Frontal cortex (tissue), 4 donors: ENCODE measurements around the gene ANKRD63. TPM values are rescaled to one million over a fixed set of nuclear protein-coding genes. Genes with fewer than 3 reads are reported as not detected.

Experiments used
- DNase-seq, 2 donors: peaks; one replicate each; pipeline ENCODE4 v3.0.0; 2012; ENCODE audit warnings: low spot score in 2 of 2
- FAIRE-seq: peaks from 2 replicates; lab custom pipeline; 2012; peaks lifted over from hg19 to GRCh38; lab: Jason Lieb, UNC
- total RNA-seq: library from RNA; depleted of rRNA; stranded (reverse); fragments of >200 nt; gene quantifications from one replicate; pipeline ENCODE4 v1.2.3, GENCODE V29; 2014
- donor health status: control.
- donor health status: control.
- donor health status: control.

Gene ANKRD63
- total RNA-seq, 1 donor from 2014 or later = 2.0 TPM

DNA sequence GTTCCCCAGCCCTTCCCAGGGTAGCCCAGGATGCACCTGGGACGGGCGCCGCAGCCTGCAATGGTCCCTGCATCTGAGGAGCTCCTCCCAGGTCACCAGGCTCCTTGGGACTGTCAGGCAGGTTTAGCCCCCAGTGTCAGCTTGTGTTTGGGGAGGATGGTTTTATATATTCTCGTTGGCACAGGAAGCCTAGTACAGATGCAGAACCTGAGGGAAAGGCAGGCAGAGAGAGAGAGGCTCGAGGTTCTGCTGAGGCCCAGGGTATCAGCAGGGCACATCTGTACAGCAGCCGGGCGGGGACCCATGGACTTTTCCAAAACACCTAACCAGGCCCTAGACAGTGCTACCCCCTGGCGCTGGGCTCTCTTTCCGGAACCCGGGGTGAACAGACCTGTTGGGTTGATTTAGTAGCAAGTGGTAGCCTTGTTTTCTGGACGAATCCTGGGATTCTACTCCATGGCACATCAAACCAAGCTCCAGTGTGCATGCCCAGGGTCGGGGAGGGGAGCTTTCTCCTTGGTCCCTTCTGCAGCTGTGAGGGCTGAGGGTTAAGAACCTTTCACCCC is 35.4 kb downstream of the ANKRD63 start:
- DNase-seq (no peak), FAIRE-seq (no peak)

DNA sequence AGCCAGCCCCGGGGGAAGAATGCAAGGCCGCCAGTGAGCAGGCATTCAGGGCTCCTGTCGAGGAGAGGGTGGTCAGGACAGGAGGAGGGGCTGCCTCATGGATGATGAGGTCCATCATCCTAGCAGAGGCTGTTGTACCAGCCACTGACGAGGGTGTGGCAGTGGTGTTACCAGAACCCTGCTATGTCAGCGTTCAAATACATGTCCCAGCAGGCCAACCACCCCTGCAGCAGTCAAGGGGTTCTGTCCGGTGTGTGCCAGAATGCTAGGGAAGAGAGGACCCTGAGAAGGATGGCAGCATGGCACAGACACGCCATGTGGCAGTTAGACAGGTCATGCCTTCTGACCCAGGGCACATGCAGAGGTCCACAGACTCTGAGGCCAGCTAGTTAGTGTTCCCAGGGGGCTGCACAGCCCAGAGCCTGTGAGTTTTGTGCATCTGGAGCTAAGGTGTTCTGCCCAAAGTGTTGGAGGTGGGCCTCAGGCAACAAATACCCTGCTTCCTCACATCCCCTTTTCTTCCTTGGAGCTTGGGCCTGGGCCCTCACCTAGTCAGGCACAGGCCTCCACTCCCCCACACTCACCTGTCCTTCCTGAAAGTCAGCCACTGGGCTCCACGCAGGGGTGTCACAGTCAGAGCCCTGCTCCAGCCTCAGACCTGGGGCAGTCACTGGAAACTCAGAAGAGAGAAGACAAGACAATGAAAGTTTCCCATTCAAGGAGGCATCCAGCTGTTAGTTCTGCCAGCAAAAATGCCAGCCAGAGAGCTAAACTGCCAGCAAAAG is 36.2 kb downstream of the ANKRD63 start:
- FAIRE-seq (no peak), DNase-seq (no peak)

DNA sequence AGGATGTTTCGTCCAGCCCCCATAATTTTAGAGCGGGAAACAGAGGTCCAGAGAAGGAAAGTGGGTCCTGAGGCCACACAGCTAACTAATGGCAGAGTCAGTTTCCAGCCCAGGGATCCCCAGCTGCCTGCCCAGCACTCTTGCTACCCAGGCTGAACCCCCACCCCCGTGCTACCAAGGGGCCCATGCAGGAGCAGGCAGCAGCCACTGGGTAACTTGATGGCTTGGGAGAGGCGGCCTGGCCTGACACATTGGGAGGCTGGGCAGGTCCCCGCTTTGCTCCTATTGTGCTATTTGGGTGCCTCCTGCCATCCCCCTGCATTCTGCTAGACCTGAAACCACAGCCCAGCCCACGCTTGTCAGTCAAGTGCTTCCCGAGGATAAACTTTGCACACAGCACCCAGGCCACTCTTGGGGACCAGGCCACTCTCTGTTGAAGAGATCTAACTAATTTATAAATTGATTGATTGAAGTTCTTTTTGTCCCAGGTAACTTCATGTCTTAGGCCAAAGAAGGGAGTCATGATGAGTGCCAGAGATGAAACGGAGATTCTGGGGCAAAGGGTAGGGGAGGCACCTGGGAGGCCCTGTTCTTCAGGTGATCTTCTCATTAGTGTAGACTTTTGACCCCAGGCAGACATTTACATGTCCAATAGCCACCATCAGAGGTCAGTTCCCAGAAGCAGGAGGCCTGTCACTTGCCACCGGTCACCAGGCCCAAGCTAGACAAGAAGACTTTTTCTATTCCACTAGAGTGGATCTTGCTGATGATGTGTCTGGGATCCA is 37.0 kb downstream of the ANKRD63 start:
- no peak for FAIRE-seq
- DNase-seq = no peak

DNA sequence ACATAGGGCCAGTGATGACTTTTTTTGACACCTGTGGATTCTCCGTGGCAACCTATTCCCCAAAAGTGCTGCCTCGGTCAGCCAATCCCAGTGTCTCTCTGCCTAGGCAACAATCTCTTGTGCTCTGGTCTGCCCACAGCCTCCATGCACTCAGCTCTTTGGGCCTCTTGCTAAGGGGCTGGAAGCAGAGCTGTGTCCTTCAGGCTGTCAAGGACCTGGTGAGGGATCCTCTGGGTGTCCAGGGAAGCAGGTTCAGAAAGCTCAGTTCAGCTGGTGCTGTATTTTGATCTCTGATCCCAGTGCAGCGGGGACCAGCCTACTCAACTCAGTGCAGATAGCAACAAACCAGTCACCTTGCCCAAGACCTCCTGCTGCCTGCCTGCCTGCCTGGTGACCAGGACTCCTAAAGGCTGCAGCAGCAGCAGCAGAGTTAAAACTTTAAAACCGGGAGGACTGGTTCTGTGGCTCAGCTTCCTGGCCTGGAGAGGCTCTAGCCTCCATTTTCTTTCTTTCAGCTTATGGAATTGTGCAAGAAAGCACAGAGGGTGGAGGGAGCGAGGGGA is 37.8 kb downstream of the ANKRD63 start:
- no peak for DNase-seq
- FAIRE-seq = no peak

DNA sequence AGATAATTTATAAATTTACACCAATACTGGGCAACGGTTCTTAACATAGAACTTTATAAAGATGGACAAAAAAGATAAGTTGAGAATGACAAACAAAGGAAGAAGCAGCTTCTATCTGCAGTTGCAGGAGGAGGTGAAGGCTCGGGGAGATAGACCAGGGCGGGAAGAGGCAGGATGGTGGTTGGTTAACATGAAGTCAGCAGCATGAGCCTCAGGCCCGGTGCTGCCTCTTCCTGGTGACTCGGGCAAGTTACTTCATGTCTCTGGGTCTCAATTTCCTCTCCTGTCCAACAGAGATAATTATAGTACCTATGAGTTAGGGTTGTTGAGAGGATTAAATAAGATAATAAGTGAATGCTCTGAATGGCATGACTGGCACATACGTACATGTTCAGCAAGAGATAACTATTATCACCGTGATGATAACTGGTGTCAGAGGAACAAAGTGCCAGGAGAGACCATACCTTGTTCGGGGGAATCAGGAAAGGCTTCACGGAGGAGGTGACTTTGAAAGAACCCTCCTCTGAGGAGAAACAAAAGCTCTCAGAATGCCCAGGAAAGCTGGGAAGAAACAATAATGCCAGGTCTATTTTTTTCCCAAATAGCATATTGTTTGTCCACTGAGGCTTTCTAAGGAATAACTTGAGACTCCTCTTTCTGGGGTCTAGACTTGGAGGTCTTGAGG is 39.6 kb downstream of the ANKRD63 start:
- DNase-seq (no peak), FAIRE-seq (no peak)

DNA sequence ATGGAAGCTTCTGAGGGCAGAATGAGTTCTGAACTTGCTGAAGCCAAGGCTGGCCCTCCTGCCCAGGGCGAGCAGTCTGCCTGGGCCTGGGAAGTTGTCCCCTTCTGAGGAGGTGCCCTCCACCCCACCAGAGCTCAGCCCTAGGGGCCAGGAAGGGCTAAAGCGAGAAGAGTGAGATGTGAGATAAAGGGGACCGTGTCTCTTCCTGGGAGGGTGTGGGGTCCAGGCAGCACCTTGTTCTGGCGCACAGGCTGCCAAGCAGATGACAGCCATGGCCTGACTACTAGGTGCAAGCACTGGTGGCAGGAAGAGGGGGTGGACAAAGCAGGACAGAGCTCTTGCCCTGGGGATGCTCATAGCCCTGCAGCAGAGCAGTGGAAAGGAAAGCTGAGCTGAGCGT is 40.3 kb downstream of the ANKRD63 start:
- no peak for DNase-seq
- no peak for FAIRE-seq

DNA sequence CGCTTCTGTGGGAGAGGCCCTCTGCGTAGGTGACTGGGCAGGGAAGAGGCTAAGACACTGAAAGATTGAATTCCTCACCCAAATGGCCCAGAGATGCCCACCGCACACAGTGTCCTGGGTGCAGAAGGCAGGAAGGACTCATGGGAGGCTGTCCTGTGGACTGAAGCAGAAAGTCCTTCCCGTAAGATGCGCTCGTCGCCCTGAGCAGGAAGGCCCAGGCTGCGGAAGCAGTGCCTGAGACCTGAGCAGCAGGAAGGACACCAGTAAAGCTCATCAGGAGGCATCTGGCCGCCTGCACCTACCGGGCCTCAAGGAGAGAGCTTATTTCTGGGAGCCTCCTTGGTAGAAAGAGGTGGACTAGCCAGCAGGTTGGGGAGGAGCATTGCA is 40.7 kb downstream of the ANKRD63 start:
- FAIRE-seq (no peak), DNase-seq (no peak)

DNA sequence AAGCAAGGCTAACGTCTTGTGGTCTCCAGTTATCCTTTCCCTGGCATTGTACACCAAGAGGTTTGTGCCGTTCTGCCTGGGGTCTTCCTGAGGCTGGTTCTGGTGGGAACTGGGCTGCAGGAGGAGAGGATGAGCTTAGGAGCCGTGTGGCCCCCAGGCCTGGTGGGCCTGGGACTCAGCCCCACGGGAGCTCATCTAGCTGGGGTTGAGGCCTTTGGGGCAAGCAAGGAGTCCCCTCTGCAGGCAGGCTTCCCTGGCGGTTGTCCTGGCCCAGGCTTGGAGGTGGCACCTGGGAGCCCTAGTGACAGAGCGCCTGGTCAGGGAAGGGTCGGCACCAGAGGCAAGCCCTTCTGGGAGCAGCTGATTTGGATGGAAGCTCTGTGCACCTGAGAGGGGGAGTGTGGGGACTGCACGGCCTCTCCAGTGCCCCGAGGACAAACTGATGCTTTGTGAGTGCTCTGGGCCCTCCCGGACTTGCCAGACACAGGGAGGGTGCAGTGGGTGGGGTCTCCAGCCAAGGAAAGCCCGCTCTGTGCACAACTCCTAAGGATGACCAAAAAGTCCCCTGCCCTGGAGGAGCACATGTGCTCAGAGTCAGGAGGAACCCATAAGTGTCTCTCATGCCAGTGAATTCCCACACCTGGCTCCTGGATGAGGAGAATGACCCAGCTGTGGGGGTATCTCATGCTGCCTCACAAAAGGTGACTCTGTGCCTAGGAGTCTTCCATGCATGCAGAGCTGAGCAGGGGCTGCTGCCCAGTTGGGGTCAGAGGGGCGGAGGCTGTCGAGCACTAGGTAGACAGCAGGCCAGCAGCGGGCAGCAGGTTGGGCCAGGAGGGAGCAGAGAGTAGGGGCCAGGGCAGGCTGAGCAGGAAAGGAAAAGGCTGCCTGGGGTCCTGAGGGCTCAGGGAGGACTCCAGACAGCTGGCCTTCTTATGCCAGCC is 41.3 kb downstream of the ANKRD63 start:
- DNase-seq = no peak
- FAIRE-seq = no peak

DNA sequence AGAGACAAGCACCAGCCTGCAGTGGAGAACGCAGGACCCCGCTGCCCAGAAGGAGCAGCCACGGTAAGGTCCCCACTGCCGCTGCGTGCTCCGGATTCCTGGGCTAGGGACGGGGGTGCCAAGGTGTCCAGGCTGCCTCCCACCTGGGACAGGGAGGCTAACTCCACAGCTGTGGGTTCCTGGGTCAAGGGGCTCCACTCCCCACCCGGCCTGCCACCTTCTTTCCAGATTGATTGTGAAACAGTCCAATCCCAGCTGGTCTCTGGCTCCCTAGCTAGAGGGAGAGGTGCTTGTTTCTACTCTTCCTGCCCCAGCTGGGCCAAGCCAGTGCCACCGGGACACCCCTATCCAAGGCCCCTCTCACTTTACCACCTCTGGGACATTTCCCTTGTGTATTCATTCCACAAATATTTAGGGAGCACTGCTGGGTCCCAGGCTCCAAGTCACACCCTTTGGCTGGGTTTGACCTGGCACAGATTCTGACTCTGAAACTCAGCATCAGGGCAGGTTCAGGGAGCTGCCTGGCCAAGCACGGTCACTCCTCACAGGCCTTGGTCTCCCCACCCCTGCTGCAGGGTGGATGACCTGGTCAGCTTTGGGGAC is 42.1 kb downstream of the ANKRD63 start:
- DNase-seq = no peak
- FAIRE-seq = no peak

DNA sequence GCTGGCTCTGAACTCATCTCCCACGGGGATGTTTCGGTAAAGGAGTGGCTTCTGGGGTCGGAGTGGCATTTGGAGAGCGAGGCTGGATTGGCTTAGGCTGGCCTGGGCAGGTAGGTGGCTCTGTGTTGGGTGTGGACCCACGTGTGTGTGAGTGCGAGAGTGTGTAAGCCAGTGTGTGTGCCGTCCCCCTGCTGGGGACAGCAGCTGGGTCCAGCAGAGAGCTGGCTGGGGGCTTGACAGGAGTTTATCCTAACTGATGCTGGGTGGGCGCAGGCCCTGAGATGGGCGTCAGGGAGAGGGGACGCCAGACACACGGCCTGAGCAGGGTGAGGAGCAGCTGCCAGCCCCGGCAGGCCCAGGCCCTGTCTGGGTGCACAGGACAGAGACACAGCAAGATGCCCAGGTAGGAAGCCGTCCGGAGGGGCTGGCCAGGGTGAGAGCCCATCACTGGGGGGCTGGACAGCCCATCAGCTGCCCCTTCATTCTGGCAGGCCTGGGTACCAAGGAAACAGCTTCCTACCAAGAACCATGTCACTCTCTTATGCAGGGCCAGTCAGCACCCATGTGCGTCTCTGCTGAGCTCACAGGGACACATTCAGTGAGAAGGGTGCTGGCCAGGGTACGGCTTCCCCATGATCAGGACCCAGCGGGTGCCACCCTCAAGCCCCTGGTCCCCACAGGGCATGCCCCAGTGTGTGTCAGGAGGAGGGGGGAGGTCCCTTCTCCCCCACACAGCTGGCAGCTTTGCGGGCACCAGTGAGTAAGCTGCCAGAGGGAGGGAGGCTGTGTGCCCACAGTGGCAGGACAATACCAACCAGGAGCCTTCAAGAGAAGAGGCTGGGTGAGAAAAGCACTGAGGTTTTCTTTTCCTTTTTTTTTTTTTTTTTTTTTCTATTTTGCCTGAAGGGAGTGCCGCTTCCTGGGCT is 42.9 kb downstream of the ANKRD63 start:
- FAIRE-seq (no peak), DNase-seq (no peak)

DNA sequence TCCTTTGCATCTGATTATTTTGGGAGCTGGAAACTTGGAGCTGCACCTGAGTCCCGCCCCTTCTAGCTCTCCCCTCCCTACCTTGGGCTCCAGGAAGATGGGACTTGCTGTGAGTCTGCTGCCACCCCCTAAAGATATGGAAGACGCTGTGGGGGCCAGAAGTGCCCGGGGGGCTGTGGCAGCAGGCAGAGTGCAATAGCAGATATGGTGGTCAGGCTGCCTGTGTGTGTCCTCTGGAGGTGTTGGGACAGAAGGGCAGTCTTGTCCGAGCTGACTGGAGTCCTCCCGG is 43.5 kb downstream of the ANKRD63 start:
- FAIRE-seq (no peak), DNase-seq (no peak)

DNA sequence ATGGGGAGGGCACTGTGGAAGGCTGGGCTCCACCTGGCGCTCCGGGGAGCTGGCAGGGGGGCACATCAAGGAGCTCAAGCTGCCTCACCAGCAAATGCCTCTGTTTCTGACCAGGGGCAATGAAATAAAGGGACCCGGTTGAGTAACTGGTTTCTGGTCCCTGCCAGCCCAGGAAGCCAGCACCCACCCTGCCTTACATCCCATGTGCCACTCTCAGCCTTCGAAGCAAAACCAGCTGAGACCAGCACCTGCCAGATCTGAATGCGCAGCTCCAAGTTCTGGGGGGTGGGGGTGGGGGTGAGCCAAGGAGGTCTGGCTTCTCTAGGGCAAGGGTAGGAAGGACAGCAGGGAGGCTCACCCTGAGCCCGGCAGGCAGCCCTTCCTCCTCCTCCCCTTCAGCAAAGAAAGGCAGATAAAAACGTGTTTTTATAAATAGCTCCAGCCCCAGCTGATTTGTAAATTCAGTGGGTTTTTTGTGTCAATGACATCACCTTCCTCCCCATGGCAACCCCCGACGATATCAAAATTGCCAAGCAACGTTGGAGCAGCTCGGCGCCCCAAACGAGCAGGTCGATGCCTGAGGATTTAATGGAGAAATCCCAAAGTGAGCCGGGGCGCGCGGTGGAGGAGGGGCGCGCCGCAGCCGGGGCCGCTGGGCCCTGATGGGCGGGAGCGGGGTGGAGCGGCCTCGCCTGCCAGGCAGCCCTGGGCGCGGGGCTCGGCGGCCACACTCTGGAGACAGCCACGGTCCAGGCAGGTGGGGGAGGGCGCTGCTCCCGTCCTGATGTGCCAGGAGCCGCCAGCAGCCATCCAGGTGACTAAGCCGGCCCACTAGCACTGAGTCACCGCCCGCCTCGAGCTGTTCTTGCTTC is 44.1 kb downstream of the ANKRD63 start, which contains the start of gene PAK6:
Gene PAK6 (plus strand): TSS at position 532 of the 872 bp plus-strand sequence. CDS start 25,723 bp downstream, outside the sequence.
- DNase-seq (peak in 1 of 2 donors; percentile 75), FAIRE-seq (no peak)

DNA sequence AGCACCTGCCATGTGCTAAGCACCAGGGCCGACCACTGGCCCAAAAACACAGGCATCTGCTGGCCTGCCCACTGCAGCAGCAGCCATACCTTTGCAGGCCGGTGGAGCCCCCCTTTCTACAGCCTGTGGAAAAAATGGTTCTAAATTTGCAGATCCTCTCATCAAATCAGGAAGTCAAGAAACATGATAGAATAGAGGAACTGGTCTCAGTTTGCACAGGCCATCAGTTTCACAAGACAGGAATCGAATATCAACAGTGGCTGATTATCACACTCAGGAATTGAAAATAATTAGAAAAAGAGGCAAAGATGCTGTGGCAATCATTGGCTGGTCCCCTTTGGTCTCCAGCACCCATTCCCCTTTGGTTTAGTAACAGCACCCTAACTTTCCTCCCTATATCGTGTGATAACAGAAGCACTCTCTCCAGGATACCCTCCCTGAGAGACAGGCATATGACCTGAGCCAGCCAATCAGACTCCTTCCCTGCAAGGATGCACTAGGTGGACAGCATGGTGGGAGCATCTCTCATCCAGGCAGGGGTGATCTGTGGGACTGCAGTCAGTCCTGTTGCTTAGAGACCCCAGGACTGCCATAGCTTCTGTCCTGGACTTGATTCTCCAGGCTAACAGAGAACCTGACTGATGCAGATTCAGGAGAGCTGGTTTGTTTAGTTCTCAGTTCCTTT is 47.5 kb downstream of the ANKRD63 start:
- DNase-seq (no peak), FAIRE-seq (no peak)

DNA sequence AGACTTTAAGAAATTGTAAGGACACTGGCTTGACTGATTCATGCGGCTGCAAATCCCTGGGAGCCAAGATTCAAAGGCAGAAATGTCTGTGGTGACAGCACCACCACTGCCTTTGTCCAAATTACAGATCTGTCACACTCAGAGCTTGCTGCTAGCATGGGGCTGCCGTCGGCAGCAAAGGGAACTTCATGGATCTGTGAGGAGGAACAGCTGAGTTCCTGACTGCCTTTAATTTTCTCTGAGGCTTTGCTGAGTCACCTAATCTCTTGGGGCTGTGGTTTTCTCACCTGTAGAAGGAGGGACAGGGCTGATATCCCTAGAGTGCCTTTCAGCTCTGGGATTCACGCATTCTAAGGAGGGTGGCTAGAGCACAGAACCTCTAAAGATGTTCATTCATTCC is 48.1 kb downstream of the ANKRD63 start:
- no peak for FAIRE-seq
- DNase-seq = no peak

DNA sequence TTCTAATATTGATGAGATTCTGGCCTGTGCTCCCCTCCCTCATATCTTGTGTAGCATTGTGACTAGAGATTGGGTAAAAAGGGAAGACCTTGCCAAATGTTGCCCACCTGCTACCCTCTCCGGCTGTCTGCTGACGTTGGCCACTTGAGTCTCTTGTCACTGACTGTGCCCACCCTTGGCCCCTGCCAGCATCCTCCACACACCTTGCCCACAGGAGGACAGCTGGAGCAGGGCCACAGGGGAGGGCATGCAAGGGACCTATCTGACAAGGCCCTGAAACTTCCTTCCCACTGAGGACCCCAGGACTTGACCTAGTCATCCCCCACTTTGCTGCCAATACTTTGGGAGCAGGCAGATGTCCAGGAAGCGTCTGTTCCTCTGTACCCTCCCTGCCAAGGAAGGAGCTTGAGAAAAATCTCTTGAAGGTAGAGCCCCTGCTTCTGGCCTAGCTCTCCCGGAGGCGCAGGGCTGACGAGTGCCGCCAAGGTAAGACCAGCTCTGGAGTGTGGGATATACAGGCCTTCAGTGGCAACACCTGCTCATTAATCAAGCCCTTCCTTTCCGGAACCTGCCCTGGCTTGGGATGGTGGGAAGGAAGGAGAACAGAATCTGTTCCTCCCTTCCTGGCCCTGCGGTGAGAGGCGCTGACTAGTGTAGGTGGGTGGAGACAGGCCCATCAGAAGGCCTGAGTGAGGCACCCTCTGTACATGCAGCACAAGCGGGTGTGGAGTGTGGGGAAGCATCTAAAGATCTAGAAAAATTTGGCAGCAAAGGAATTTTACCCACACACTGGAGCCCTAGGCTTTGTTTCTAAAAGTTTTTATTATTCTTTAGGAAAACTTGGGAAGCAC is 48.9 kb downstream of the ANKRD63 start:
- no peak for FAIRE-seq
- DNase-seq = no peak
